HL-60 (cell line): ENCODE data around the gene SUPT16H.

Source experiments
- DNase-seq, 2 experiments: peaks; one replicate each; pipeline ENCODE4 v3.0.0-alpha.2; 2010 to 2020; ENCODE audit warnings: low read depth in 1 of 2, low spot score in 1 of 2
- H3K27ac ChIP-seq: fragments of 250-450 bp; sonication (Bioruptor Pico); replicated peaks from 2 replicates; pipeline ENCODE4 v1.5.1; 2020; ENCODE audit warnings: mild to moderate bottlenecking, moderate library complexity
- H3K27me3 ChIP-seq: fragments of 250-450 bp; sonication (Bioruptor Pico); 2 replicates; pipeline ENCODE4 v1.5.1; 2021; ENCODE audit warnings: mild to moderate bottlenecking, moderate library complexity; ENCODE audit not compliant: insufficient read depth, poor library complexity, severe bottlenecking
- H3K4me3 ChIP-seq: replicated peaks from 2 replicates; pipeline ENCODE4 v1.5.1; 2011; ENCODE audit warnings: mild to moderate bottlenecking, control low read depth, low read length; ENCODE audit not compliant: insufficient read depth
- GABPA ChIP-seq: IDR thresholded peaks from 2 replicates; pipeline ENCODE4 v1.6.1; 2012; ENCODE audit warnings: low read depth
- POLR2AphosphoS5 ChIP-seq: IDR thresholded peaks from 2 replicates; pipeline ENCODE4 v1.6.1; 2012; ENCODE audit warnings: low read depth
- SPI1 ChIP-seq: IDR thresholded peaks from 2 replicates; pipeline ENCODE4 v1.6.1; 2012; ENCODE audit warnings: low read depth, mild to moderate bottlenecking, borderline replicate concordance
- TF ChIP-seq, protein P1 (sequence below): IDR thresholded peaks from one replicate; pipeline ENCODE4 v1.5.1; 2011; ENCODE audit warnings: low read length, control low read depth, inconsistent platforms; ENCODE audit not compliant: insufficient read depth
- TF ChIP-seq, protein P2 (sequence below): IDR thresholded peaks from 2 replicates; pipeline ENCODE4 v1.6.1; 2012; ENCODE audit warnings: low read depth; ENCODE audit not compliant: insufficient replicate concordance

Gene SUPT16H

DNA sequence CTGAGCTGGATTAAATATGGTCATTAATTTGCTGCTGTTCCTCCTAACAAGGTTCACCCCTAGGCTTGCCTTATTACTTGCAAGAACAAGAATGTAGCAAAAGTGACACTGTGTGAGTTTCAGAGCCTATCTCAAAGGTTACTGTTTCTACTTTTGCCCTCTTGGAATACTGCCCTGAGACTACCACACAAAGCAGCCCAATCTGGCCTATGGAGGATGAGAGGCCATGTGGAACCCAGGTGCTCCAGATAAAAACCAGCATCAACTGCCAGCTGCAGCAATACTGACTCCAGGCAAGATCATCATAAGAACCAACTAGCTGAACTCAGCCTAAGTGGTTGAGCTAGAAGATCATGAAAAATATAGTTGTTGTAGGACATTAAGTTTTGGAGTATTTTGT lies 22.4 kb upstream of the SUPT16H start:
- Histone ChIP-seq H3K4me3 (no peak overlapping the region), H3K27me3 (no peaks in the 10 kb centered on the region), H3K27ac (no peak overlapping the region)
- DNase-seq = no peak
- TF ChIP-seq, protein P1, sequence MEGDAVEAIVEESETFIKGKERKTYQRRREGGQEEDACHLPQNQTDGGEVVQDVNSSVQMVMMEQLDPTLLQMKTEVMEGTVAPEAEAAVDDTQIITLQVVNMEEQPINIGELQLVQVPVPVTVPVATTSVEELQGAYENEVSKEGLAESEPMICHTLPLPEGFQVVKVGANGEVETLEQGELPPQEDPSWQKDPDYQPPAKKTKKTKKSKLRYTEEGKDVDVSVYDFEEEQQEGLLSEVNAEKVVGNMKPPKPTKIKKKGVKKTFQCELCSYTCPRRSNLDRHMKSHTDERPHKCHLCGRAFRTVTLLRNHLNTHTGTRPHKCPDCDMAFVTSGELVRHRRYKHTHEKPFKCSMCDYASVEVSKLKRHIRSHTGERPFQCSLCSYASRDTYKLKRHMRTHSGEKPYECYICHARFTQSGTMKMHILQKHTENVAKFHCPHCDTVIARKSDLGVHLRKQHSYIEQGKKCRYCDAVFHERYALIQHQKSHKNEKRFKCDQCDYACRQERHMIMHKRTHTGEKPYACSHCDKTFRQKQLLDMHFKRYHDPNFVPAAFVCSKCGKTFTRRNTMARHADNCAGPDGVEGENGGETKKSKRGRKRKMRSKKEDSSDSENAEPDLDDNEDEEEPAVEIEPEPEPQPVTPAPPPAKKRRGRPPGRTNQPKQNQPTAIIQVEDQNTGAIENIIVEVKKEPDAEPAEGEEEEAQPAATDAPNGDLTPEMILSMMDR = no peak
- TF ChIP-seq, protein P2, sequence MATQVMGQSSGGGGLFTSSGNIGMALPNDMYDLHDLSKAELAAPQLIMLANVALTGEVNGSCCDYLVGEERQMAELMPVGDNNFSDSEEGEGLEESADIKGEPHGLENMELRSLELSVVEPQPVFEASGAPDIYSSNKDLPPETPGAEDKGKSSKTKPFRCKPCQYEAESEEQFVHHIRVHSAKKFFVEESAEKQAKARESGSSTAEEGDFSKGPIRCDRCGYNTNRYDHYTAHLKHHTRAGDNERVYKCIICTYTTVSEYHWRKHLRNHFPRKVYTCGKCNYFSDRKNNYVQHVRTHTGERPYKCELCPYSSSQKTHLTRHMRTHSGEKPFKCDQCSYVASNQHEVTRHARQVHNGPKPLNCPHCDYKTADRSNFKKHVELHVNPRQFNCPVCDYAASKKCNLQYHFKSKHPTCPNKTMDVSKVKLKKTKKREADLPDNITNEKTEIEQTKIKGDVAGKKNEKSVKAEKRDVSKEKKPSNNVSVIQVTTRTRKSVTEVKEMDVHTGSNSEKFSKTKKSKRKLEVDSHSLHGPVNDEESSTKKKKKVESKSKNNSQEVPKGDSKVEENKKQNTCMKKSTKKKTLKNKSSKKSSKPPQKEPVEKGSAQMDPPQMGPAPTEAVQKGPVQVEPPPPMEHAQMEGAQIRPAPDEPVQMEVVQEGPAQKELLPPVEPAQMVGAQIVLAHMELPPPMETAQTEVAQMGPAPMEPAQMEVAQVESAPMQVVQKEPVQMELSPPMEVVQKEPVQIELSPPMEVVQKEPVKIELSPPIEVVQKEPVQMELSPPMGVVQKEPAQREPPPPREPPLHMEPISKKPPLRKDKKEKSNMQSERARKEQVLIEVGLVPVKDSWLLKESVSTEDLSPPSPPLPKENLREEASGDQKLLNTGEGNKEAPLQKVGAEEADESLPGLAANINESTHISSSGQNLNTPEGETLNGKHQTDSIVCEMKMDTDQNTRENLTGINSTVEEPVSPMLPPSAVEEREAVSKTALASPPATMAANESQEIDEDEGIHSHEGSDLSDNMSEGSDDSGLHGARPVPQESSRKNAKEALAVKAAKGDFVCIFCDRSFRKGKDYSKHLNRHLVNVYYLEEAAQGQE = no peak
- no peak for TF ChIP-seq SPI1
- TF ChIP-seq GABPA = no peak
- no peak for TF ChIP-seq POLR2AphosphoS5

GRCh38 chr14:21405097-21405496 lies 21.3 kb upstream of the SUPT16H start:
- Histone ChIP-seq H3K4me3 (no peak overlapping the region), H3K27ac (no peak overlapping the region), H3K27me3 (no peaks in the 10 kb centered on the region)
- no peak for DNase-seq
- no peak for TF ChIP-seq SPI1
- TF ChIP-seq POLR2AphosphoS5 = no peak
- TF ChIP-seq, protein P1 = no peak
- TF ChIP-seq GABPA = no peak
- TF ChIP-seq, protein P2 = no peak

GRCh38 chr14:21399311-21399870 lies 15.6 kb upstream of the SUPT16H start:
- no peak overlapping the region for H3K4me3 ChIP-seq
- DNase-seq = no peak
- H3K27ac ChIP-seq = no peak overlapping the region
- H3K27me3 ChIP-seq = no peaks in the 10 kb centered on the region
- no peak for TF ChIP-seq GABPA

- Histone ChIP-seq H3K27me3 (no peaks in the 10 kb centered on the region), H3K4me3 (no peak overlapping the region), H3K27ac (no peak overlapping the region)
- TF ChIP-seq, protein P2 = no peak
- no peak for TF ChIP-seq GABPA
- no peak for TF ChIP-seq SPI1
- TF ChIP-seq, protein P1 = no peak
- no peak for TF ChIP-seq POLR2AphosphoS5
- no peak for DNase-seq
Measured at GRCh38 chr14:21398901-21399300, 15.1 kb upstream of the SUPT16H start.
